Activated CD8-positive, alpha-beta memory T cell treated with anti-CD3 and anti-CD28 coated beads, Interleukin-2, amount 50 U/mL, for 48 hours (primary cell): ENCODE results near the gene ARHGEF28.

Experiments used
- DNase-seq: peaks from one replicate; pipeline ENCODE4 v3.0.0-alpha.2; 2020

ARHGEF28 gene

DNA sequence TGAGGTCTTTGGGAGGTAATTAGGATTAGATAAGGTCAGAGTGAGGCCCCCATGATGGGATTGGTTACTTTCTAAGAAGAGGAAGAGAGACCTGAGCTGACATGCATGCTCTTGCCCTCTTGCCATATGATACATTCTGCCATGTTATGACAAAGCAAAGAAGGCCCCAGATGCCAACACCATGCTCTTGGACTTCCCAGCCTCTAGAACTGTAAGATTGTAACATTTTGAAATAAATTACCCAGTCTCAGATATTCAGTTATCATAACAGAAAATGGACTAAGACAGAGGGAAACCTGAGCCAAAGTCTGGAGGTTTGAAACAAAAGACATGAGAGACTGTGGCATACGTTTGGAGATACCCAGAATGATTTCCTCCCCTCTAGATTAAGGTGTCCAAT, 318.6 kb downstream of the ARHGEF28 start:
- no peak for DNase-seq

DNA sequence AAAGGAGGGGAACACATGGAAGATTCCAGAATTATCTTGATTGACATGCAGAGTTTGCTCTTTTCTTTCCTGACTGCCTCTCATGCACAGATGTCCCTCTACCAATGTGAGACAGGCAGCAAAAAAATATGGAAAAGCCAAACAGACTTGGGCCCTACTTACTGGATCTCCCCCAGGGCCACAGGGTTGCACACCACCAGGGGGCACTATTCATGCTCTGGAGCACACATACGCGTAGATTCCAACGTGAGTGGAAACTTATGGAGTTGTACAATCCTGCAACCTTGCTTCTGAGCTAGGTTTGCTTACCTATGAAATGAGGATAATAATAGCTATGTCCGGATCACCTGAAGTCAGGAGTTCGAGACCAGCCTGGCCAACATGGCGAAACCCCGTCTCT, 319.5 kb downstream of the ARHGEF28 start:
- DNase-seq = peak; percentile 54

DNA sequence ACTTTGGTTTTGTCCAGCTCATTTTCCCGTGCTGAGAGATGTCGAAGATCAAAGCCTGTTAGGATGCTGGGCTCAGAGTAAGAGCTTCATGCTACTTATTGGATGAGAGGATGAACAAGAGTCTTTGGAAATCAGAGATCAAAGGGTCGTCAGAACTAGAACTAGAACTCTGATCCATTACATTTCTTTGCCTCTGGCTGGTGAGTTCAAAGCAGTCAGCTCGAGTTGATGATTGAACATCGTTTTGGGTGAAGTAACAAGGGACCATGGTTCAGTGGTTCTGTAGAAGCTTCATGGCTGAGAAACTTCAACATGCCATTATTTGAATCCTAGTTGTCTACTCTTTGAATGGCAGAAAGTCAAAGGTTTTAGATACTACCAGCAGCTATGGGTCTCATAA, 320.3 kb downstream of the ARHGEF28 start:
- DNase-seq = no peak

DNA sequence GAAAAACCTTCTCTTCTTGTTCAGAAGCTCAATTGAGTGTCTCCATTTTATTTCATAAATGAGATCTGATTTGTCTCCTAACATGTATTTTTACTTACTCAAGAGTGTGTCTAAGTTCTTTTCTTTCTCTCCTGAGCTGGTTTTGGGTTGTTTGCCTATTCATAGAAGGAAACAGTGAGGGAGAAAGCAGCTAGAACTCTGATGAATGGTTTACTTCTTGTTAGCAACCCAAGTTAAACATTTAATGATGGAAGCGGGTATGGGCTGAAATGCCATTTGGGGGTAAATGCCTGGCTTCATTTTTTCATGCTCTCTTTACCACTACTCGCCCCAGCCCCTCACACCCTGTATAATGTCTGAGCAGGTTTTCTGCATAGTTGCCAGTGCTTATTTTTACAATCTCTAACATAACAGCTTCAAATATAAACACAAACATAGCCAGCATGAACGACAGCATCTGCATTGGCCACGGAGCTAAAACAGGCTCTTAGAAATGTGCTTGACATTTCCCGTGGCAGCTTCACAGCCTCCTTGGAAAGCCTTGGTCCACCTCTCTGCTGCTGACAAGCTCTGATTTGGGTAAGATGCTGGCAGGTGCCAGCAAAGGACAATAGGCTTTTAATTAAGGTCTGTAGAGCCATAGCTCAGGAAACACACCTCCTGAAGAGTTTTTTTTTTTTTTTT, 321.1 kb downstream of the ARHGEF28 start:
- no peak for DNase-seq

DNA sequence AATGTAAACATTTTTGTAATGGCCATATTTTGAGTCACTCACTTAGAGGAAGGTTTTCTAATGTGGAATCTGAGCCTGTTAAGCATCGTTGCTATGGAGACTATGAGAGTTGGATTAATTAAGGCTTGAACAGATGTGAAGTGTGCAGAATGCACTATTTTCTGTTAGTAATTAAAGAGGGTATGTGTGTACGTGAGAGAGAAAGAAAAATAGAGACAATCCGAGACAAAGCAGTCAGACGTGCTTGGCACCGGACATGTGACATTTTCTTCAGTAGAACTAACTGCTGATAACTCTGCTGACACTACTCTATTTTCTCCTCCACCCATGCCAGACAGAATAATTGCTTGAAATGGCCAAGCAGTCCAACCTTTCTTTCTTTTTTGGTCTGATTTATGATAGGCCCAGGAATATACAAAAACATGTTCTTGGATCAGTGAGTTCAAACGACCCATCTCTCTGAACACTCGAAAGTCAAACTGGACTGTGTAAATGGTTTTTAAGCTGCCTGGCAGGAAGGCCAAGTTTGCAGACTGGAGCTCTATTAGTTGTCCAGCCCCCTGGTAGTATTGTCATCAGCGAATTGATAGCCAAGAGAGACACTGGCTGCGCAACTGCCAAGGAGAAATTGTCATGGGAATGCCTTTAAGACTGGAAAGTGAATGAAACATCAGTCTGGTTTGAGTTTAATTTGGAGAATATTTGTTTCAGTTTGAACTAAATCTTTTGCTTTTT, 322.1 kb downstream of the ARHGEF28 start:
- DNase-seq = no peak

DNA sequence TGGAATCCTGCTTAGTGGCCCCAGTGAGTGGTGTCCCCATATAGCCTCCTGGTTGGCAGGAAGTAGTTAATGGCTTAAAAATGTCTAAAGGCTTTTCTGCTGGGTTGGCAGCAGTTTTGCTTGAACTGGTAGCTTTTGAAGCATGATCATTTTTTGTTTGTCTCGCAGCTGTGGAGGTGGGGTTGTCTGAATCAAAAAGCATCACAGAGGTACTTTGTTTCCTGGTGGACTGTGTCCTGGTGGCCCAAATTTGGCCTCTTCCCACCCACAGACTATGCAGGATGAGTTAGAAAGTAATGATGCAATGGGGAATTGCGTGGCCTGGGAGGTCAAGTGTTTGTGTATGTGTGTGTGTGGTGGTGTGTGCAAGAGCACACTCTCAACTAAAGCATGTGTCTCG, 322.7 kb downstream of the ARHGEF28 start:
- no peak for DNase-seq

DNA sequence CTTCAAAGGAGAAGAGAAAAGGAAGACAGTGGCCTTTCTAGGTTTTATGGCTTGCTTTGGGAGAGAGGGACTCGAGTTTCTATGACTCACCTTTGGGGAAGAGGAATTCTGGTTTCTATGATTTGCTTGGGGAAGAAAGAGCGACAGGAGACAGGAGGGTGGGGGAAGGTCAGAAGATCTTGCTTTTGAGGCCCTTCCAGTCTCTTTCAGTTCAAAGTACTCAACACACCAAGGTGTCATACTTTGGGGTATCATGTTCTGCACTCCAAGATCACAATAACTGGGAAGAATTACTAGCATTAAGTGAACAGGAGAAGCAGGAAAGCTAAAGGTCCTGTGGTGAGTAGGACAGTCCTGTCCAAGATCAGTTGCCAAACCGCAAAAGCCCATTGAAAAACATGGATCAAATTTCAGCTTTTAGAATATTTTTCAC, 324.5 kb downstream of the ARHGEF28 start:
- no peak for DNase-seq

- DNase-seq = no peak
Measured at GRCh38 chr5:73950912-73951430, 325.0 kb downstream of the ARHGEF28 start.

DNA sequence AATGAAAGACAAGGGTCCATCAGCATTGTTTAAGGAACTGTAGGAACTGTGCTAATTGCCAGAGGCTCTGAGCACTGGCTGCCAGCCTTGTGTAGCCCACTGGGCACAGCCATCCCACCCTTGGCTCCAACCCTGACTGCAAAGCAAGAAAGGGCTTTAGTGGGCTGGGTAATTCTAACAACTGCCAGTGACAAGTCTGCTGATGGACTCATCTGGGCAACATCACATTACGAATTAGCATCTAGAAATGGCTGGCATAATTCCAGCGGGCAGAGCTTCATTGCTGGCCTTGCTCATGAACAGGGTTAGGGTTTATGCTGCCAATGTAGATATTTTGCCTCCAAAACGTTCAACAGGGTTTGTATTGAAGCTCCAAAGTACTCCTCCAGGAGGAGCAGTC, 326.9 kb downstream of the ARHGEF28 start:
- no peak for DNase-seq

GRCh38 chr5:73954381-73954780, 328.4 kb downstream of the ARHGEF28 start:
- no peak for DNase-seq

GRCh38 chr5:73955271-73955846, 329.4 kb downstream of the ARHGEF28 start:
- DNase-seq = no peak

DNA sequence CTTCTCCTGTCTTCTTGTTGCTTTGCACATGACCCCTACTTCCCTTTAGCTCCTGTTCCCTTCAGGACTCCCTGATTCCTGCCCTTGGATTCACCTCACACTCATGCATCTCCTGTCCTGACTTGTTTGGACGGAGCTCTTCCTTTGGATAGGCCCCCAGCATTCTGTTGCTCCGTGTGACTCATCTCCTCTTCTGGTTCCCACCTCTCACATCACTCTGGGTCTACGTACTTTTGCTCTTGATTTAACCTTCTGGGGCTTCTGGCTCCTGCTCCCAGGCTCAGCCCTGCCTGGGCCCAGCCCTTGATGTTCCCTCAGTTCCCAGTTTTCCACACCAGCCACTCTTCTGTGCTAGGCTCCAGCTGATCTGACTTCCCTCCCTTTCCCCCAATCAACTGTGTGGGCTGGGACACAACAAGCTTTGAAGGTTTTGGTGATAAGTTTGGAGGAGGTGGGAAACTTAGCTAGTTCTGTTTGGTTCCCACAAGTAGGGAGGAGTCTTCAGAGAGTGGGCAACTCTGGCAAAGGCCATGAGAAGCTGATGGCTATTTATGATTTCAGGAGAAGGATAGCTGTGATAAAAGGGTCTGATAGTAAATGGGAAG, 331.5 kb downstream of the ARHGEF28 start:
- DNase-seq = no peak

DNA sequence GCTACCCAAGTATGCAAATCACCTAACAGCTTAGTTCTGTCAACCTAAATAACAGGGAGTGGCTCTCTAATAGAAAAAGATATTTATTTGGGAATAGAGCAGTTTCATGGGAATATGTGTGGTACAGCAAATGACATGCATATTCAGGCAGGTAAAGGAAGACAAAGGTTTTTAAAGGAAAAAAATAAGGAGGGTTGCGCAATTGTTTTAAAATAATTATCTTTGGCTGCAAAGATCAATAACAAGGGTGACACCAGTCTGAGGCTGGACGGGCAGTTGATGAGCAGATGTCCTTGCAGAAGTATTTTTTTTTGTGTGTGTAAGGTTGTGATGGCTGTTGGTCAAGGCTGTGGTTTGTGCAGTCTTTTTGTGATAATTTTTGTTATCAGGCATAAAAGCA, 332.0 kb downstream of the ARHGEF28 start:
- DNase-seq = no peak

- no peak for DNase-seq
Measured at GRCh38 chr5:73960023-73960422, 334.0 kb downstream of the ARHGEF28 start.

DNA sequence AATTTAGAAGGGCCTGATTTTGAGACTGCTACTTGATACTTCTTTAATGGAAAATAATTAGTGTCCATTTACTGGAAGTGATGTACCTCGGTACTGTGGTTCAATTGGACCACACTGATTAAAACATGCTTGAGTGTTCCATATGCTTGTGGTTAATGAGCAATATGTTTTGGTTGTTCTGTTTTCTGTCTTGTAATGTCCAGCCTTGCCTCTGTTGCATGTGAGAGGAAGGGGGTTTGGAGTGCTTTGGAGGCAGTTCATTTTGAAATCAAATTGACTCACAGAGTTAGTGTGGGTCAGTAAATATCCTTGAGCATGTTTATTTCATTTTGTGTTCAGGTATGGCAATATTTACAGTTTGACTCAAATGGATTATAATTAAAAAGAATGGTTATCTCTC, 334.4 kb downstream of the ARHGEF28 start:
- DNase-seq = no peak

GRCh38 chr5:73962801-73963425, 336.9 kb downstream of the ARHGEF28 start:
- DNase-seq = no peak

GRCh38 chr5:73964352-73964865, 338.4 kb downstream of the ARHGEF28 start:
- DNase-seq = no peak

DNA sequence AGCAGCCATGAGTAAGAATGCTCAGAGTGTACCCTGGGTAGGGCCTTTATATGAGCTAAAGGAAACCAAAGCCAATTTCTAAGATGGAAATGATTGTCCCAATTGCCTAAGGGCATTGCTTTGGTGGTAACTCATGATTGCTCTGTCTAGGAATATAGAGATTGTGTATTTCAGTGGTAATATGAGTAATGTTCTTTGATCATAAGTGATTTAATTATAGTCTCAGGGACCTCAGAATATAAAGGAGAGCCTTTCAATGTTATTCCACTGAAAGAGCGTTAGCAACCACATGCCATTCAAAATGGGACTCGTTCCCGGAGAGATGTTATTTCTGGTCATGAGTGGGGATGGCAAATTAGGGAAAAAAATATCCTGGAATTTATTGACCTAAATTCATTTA, 340.5 kb downstream of the ARHGEF28 start:
- DNase-seq = no peak

DNA sequence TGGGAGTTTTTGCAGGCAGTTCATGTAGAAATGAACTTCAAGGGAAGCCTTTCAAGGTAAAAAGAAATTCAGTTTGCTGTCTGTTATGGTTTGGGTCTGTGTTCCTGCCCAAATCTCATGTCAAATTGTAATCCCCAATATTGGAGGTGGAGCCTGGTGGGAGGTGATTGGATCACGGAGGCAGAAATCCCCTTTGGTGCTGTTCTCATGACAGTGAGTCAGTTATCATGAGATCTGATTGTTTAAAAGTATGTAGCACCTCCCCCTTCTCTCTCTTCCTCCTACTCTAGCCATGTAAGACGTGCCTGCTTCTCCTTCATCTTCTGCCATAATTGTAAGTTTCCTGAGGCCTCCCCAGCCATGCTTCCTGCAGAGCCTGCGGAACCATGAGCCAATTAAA, 341.4 kb downstream of the ARHGEF28 start:
- DNase-seq = no peak

GRCh38 chr5:73968246-73968645, 342.2 kb downstream of the ARHGEF28 start:
- no peak for DNase-seq

DNA sequence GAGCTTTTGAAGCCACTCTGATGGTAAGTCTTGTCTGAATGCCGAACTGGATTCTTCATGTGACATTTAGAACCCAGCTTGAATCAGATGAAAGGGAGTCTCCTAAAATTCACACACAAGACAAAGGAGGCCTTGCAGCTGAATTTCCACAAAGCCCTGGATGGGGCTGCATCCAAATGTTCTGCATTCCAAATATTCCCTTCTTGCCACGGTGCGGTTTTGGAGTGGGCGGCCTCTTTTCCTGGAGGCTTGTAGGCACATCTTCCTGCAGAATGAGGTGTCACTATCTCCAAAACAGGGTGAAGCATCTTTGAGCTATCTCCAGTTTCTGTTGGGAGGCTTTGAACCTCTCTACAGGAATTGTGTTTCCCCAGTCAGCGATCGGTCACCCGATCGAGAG, 342.7 kb downstream of the ARHGEF28 start:
- DNase-seq = no peak

DNA sequence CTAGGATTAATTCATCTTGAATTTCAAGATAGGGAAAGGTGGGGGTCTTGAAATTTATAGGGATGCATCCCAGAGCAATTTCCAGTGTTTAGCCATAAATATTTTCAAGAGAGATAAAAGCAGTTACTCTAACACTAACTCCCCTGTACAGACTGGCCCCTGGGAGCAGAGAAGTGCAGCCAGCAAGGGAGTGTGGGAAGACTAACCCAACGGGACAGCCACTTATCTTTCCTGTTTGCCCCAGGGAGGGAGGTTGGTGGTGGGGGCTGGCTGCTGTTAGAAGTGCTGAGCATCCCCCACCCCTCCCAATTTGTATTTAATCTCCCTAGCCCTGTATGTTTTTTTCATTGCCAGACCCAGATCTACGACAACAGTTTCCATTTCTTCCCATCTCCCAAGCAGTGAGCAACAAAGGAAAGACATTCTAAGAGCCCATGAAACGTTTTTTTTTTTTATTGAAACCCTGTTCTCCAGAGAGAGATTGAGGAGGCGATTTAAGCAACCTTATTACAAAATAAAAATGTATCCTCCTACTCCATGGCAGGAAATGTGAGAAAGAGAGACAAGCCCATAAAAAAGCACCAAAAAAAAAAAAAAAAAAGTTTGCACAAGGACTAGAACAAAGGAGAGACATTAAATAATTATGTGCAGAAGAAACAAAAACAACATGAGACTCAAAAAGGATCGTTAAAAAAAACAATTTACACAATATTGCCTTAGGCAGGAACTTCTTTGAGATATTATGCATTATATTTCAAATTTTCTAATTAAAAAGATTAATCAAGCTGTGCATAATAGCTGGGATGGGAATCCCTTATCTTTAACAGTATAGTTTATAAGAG, 343.4 kb downstream of the ARHGEF28 start:
- no peak for DNase-seq
